ENCODE measurements around the gene AOC3. TPM values are rescaled to one million over a fixed set of nuclear protein-coding genes. Genes with fewer than 3 reads are reported as not detected.

AOC3 gene
- total and polyA plus RNA-seq, 2 of the 13 experiments (the other 11 are each of a cell fraction or from before 2014, with no cell fraction given), result 8.7 to 51.7 TPM

DNA sequence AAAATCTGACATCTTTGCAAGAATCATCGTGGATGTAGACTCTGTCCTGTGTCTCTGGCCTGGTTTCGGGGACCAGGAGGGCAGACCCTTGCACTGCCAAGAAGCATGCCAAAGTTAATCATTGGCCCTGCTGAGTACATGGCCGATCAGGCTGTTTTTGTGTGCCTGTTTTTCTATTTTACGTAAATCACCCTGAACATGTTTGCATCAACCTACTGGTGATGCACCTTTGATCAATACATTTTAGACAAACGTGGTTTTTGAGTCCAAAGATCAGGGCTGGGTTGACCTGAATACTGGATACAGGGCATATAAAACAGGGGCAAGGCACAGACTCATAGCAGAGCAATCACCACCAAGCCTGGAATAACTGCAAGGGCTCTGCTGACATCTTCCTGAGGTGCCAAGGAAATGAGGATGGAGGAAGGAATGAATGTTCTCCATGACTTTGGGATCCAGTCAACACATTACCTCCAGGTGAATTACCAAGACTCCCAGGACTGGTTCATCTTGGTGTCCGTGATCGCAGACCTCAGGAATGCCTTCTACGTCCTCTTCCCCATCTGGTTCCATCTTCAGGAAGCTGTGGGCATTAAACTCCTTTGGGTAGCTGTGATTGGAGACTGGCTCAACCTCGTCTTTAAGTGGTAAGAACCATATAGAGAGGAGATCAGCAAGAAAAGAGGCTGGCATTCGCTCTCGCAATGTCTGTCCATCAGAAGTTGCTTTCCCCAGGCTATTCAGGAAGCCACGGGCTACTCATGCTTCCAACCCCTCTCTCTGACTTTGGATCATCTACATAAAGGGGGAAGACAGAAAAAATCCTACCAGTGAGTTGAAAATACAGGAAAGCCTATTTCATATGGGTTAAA, 49.7 kb downstream of the AOC3 start, which contains the start of gene G6PC1 (continued):
- TF ChIP-seq RBM22 (optimal IDR thresholded peaks at IDR 0.05; ENCODE audit: low read length) (no peak), KDM3A (CRISPR knock-in tag; IDR thresholded peaks at IDR 0.05; ENCODE audit: low read depth) (peak; percentile 59; the same call in 1 of the 2 replicates), ESRRA (CRISPR knock-in tag; IDR thresholded peaks at IDR 0.05; ENCODE audit: low read depth) (peak; percentile 95), NFYB (CRISPR knock-in tag; IDR thresholded peaks at IDR 0.05) (no peak), ZNF510 (CRISPR knock-in tag; IDR thresholded peaks at IDR 0.05; ENCODE audit: low read depth) (no peak), ZNF3 (CRISPR knock-in tag; IDR thresholded peaks at IDR 0.05) (0 out of 2 replicates have a peak, but pooled peaks have one; percentile 21), ZNF225 (CRISPR knock-in tag; IDR thresholded peaks at IDR 0.05) (no peak), RFX3 (CRISPR knock-in tag; IDR thresholded peaks at IDR 0.05) (0 out of 2 replicates have a peak, but pooled peaks have one; percentile 14), IRX3 (CRISPR knock-in tag; IDR thresholded peaks at IDR 0.05; ENCODE audit: borderline replicate concordance, low read depth) (no peak), DR1 (CRISPR knock-in tag; IDR thresholded peaks at IDR 0.05) (no peak)
- TF ChIP-seq, protein P1, sequence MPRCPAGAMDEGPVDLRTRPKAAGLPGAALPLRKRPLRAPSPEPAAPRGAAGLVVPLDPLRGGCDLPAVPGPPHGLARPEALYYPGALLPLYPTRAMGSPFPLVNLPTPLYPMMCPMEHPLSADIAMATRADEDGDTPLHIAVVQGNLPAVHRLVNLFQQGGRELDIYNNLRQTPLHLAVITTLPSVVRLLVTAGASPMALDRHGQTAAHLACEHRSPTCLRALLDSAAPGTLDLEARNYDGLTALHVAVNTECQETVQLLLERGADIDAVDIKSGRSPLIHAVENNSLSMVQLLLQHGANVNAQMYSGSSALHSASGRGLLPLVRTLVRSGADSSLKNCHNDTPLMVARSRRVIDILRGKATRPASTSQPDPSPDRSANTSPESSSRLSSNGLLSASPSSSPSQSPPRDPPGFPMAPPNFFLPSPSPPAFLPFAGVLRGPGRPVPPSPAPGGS (CRISPR knock-in tag; IDR thresholded peaks at IDR 0.05), result no peak; the same call in 1 of the 2 replicates
- TF ChIP-seq, protein P2, sequence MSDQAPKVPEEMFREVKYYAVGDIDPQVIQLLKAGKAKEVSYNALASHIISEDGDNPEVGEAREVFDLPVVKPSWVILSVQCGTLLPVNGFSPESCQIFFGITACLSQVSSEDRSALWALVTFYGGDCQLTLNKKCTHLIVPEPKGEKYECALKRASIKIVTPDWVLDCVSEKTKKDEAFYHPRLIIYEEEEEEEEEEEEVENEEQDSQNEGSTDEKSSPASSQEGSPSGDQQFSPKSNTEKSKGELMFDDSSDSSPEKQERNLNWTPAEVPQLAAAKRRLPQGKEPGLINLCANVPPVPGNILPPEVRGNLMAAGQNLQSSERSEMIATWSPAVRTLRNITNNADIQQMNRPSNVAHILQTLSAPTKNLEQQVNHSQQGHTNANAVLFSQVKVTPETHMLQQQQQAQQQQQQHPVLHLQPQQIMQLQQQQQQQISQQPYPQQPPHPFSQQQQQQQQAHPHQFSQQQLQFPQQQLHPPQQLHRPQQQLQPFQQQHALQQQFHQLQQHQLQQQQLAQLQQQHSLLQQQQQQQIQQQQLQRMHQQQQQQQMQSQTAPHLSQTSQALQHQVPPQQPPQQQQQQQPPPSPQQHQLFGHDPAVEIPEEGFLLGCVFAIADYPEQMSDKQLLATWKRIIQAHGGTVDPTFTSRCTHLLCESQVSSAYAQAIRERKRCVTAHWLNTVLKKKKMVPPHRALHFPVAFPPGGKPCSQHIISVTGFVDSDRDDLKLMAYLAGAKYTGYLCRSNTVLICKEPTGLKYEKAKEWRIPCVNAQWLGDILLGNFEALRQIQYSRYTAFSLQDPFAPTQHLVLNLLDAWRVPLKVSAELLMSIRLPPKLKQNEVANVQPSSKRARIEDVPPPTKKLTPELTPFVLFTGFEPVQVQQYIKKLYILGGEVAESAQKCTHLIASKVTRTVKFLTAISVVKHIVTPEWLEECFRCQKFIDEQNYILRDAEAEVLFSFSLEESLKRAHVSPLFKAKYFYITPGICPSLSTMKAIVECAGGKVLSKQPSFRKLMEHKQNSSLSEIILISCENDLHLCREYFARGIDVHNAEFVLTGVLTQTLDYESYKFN (CRISPR knock-in tag; conservative IDR thresholded peaks at IDR 0.05), result peak; percentile 96
- TF ChIP-seq, protein P3, sequence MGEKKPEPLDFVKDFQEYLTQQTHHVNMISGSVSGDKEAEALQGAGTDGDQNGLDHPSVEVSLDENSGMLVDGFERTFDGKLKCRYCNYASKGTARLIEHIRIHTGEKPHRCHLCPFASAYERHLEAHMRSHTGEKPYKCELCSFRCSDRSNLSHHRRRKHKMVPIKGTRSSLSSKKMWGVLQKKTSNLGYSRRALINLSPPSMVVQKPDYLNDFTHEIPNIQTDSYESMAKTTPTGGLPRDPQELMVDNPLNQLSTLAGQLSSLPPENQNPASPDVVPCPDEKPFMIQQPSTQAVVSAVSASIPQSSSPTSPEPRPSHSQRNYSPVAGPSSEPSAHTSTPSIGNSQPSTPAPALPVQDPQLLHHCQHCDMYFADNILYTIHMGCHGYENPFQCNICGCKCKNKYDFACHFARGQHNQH (CRISPR knock-in tag; IDR thresholded peaks at IDR 0.05), result peak; percentile 96
- TF ChIP-seq, protein P4, sequence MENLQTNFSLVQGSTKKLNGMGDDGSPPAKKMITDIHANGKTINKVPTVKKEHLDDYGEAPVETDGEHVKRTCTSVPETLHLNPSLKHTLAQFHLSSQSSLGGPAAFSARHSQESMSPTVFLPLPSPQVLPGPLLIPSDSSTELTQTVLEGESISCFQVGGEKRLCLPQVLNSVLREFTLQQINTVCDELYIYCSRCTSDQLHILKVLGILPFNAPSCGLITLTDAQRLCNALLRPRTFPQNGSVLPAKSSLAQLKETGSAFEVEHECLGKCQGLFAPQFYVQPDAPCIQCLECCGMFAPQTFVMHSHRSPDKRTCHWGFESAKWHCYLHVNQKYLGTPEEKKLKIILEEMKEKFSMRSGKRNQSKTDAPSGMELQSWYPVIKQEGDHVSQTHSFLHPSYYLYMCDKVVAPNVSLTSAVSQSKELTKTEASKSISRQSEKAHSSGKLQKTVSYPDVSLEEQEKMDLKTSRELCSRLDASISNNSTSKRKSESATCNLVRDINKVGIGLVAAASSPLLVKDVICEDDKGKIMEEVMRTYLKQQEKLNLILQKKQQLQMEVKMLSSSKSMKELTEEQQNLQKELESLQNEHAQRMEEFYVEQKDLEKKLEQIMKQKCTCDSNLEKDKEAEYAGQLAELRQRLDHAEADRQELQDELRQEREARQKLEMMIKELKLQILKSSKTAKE (CRISPR knock-in tag; IDR thresholded peaks at IDR 0.05; ENCODE audit: borderline replicate concordance), result peak; percentile 73; the same call in 1 of the 2 replicates
- TF ChIP-seq, protein P5, sequence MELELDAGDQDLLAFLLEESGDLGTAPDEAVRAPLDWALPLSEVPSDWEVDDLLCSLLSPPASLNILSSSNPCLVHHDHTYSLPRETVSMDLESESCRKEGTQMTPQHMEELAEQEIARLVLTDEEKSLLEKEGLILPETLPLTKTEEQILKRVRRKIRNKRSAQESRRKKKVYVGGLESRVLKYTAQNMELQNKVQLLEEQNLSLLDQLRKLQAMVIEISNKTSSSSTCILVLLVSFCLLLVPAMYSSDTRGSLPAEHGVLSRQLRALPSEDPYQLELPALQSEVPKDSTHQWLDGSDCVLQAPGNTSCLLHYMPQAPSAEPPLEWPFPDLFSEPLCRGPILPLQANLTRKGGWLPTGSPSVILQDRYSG (CRISPR knock-in tag; IDR thresholded peaks at IDR 0.05), result no peak
- TF ChIP-seq, protein P6, sequence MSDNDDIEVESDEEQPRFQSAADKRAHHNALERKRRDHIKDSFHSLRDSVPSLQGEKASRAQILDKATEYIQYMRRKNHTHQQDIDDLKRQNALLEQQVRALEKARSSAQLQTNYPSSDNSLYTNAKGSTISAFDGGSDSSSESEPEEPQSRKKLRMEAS (IDR thresholded peaks at IDR 0.05), result peak; percentile 80
- TF ChIP-seq, protein P7, sequence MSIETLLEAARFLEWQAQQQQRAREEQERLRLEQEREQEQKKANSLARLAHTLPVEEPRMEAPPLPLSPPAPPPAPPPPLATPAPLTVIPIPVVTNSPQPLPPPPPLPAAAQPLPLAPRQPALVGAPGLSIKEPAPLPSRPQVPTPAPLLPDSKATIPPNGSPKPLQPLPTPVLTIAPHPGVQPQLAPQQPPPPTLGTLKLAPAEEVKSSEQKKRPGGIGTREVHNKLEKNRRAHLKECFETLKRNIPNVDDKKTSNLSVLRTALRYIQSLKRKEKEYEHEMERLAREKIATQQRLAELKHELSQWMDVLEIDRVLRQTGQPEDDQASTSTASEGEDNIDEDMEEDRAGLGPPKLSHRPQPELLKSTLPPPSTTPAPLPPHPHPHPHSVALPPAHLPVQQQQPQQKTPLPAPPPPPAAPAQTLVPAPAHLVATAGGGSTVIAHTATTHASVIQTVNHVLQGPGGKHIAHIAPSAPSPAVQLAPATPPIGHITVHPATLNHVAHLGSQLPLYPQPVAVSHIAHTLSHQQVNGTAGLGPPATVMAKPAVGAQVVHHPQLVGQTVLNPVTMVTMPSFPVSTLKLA (IDR thresholded peaks at IDR 0.05), result peak; percentile 71

Measured in HepG2 (cell line).